Measurements from ENCODE around the gene SPEN. TPM values are rescaled to one million over a fixed set of nuclear protein-coding genes. Genes with fewer than 3 reads are reported as not detected.

The SPEN gene
- total and polyA plus RNA-seq, 2 of the 4 experiments (the other 2 are of a cell fraction): 7.6 to 15.8 TPM

DNA sequence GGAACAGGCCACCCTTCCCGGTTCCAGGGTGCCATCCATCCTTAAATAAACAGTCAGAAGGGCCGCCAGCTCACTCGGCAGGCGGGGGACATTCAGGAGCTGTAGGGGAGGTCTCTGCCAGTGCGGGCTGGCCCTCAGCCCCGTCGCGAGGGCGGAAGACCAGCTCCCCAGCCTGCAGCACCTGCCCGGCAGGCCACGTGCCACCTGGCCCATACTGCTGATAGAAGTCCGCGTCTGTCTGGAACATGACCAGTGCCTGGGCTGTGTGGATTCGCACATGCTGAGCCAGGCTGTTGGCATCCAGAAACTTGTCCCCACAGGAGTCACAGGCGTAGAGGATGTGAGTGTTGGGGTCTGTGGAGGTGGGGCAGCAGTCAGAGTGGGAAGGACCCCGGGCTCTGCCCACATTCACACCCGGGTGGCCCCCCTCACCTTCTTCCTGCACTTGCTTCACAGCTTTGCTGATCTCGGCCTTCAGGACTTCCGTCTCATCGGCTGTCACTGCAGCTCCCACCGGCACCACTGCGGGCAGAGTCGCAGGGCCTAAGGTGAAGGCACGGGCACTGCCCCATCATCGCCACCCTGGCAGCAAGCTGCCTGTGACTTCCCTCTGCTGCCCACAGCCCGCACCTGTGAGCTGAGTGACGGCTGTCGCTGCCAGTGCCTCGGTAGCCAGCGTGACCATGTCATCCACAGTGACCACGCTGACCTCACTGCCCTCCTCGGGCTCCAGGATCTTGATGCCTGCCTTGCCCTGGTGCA is 94.6 kb downstream of the SPEN start:
- 79% methylated on average over 8 of the region's 32 CpGs; no CpG with 5 or more reads in 1 of the 2 experiments for WGBS, 2 experiments (ENCODE audit: extremely low coverage in 2 of 2, insufficient read length in 1 of 2)
- DNase-seq: no peak
- no peak overlapping the region for H2BK5ac ChIP-seq (ENCODE audit: low read depth, low read length, poor library complexity, severe bottlenecking)
- intact Hi-C loops (cut with micrococcal nuclease) (no loop called here), in situ Hi-C loops (cut with MboI; ENCODE audit: low sequenced_read_pairs) (no loop called here), dilution Hi-C loops (cut with HindIII; ENCODE audit: low sequenced_read_pairs, unreplicated experiment) (no loop called here)
- no peak overlapping the region for H2BK15ac ChIP-seq (ENCODE audit: low read depth, low read length)
- no peak overlapping the region for H3K27ac ChIP-seq (ENCODE audit: insufficient read depth, low read length)
- no peak overlapping the region for H2AK9ac ChIP-seq (replicated peaks; ENCODE audit: low read depth, low read length, poor library complexity)
- H3K27me3 ChIP-seq (ENCODE audit: control insufficient read depth, insufficient read depth, low read length): no peaks in the 10 kb centered on the region
- H3K18ac ChIP-seq (ENCODE audit: low read depth, low read length): no peak overlapping the region
- H3K9me3 ChIP-seq (ENCODE audit: control insufficient read depth, insufficient read depth, low read length): no peaks in the 10 kb centered on the region
- TF ChIP-seq, protein P1, sequence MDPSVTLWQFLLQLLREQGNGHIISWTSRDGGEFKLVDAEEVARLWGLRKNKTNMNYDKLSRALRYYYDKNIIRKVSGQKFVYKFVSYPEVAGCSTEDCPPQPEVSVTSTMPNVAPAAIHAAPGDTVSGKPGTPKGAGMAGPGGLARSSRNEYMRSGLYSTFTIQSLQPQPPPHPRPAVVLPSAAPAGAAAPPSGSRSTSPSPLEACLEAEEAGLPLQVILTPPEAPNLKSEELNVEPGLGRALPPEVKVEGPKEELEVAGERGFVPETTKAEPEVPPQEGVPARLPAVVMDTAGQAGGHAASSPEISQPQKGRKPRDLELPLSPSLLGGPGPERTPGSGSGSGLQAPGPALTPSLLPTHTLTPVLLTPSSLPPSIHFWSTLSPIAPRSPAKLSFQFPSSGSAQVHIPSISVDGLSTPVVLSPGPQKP (IDR thresholded peaks at IDR 0.05; ENCODE audit: borderline replicate concordance, low read depth, low read length): no peak
- TF ChIP-seq MAFK (IDR thresholded peaks at IDR 0.05; ENCODE audit: low read depth, low read length) (no peak), MAZ (IDR thresholded peaks at IDR 0.05; ENCODE audit: borderline replicate concordance, low read depth, low read length) (no peak), CHD1 (IDR thresholded peaks at IDR 0.05; ENCODE audit: low read depth, low read length) (no peak), MXI1 (IDR thresholded peaks at IDR 0.05; ENCODE audit: borderline replicate concordance, low read depth, low read length) (no peak), RFX5 (IDR thresholded peaks at IDR 0.05; ENCODE audit: low read depth, low read length) (no peak), SMC3 (IDR thresholded peaks at IDR 0.05; ENCODE audit: low read depth, low read length) (no peak), CEBPB (IDR thresholded peaks at IDR 0.05; ENCODE audit: low read depth, low read length) (no peak), POLR2A (IDR thresholded peaks at IDR 0.05; ENCODE audit: low read depth, low read length) (no peak), BHLHE40 (IDR thresholded peaks at IDR 0.05; ENCODE audit: low read depth, low read length) (no peak), FOS (IDR thresholded peaks at IDR 0.05; ENCODE audit: low read depth, low read length) (no peak), NFE2L2 (IDR thresholded peaks at IDR 0.05; ENCODE audit: low read depth, low read length) (no peak)
- TF ChIP-seq, protein P2, sequence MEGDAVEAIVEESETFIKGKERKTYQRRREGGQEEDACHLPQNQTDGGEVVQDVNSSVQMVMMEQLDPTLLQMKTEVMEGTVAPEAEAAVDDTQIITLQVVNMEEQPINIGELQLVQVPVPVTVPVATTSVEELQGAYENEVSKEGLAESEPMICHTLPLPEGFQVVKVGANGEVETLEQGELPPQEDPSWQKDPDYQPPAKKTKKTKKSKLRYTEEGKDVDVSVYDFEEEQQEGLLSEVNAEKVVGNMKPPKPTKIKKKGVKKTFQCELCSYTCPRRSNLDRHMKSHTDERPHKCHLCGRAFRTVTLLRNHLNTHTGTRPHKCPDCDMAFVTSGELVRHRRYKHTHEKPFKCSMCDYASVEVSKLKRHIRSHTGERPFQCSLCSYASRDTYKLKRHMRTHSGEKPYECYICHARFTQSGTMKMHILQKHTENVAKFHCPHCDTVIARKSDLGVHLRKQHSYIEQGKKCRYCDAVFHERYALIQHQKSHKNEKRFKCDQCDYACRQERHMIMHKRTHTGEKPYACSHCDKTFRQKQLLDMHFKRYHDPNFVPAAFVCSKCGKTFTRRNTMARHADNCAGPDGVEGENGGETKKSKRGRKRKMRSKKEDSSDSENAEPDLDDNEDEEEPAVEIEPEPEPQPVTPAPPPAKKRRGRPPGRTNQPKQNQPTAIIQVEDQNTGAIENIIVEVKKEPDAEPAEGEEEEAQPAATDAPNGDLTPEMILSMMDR (conservative IDR thresholded peaks at IDR 0.05; ENCODE audit: low read depth, low read length): no peak
- H2BK20ac ChIP-seq (ENCODE audit: low read depth, low read length): no peak overlapping the region
- no TSS peak for BruUV-seq (replicated peaks)
- H4K91ac ChIP-seq (ENCODE audit: insufficient read depth, low read depth, low read length): no peak overlapping the region
- H3K9ac ChIP-seq (ENCODE audit: low read depth, low read length): no peak overlapping the region
- no peak overlapping the region for H3K23ac ChIP-seq (ENCODE audit: low read depth, low read length)
- ATAC-seq (ENCODE audit: low read depth): no peak
- no peak overlapping the region for H3K14ac ChIP-seq (replicated peaks; ENCODE audit: low read depth, low read length)
- no peak overlapping the region for H3K4me3 ChIP-seq (ENCODE audit: insufficient read depth, low read depth, low read length)
- H3K4ac ChIP-seq (ENCODE audit: low read depth, low read length): no peak overlapping the region
- no peak overlapping the region for H3K4me2 ChIP-seq (ENCODE audit: low read depth, low read length)
- peaks cover 78% of the 10 kb centered on the region for H3K36me3 ChIP-seq (ENCODE audit: control insufficient read depth, insufficient read depth, low read length)
- H2BK120ac ChIP-seq (ENCODE audit: low read depth, low read length): no peak overlapping the region
- H4K20me1 ChIP-seq (ENCODE audit: insufficient read depth, low read length): peaks cover 3% of the 10 kb centered on the region; the same call in 1 of the 2 replicates
- peaks cover 25% of the 10 kb centered on the region for H3K9me1 ChIP-seq (ENCODE audit: insufficient read depth, low read length)
- no peak overlapping the region for H4K5ac ChIP-seq (ENCODE audit: low read depth, low read length)
- peaks cover 14% of the 10 kb centered on the region for H3K4me1 ChIP-seq (ENCODE audit: control insufficient read depth, insufficient read depth, low read length)
- CTCF ChIA-PET: no interaction called here
- peaks cover 12 to 75% of the 10 kb centered on the region in 2 experiments; a peak in 3 of 4 replicates for H3K79me1 ChIP-seq (ENCODE audit: low read depth in 1 of 2, low read length in 2 of 2)
- H2AK5ac ChIP-seq (ENCODE audit: low read depth, low read length): no peak overlapping the region
- no peak overlapping the region for H3K56ac ChIP-seq (ENCODE audit: extremely low read depth, insufficient read depth, low read length)
- POLR2A ChIA-PET (ENCODE audit: unreplicated experiment): no interaction called here
- H2AFZ ChIP-seq (replicated peaks; ENCODE audit: low read length, poor library complexity): no peak overlapping the region
- H4K8ac ChIP-seq (ENCODE audit: low read depth in 2 of 2, low read length in 2 of 2): no peak overlapping the region
